GM12864 (cell line): ENCODE data around the gene ABCA1.

Experiments used
- DNase-seq: peaks from one replicate; pipeline ENCODE4 v3.0.0-alpha.2; 2011; ENCODE audit warnings: low read depth
- H3K4me3 ChIP-seq: 2 replicates; pipeline ENCODE4 v1.5.1; 2011; ENCODE audit warnings: mild to moderate bottlenecking, low read depth, low read length, control low read depth
- TF ChIP-seq, protein P1 (sequence below): IDR thresholded peaks from 2 replicates; pipeline ENCODE4 v1.5.1; 2011; ENCODE audit warnings: low read depth, mild to moderate bottlenecking, moderate library complexity, low read length, control low read depth, inconsistent platforms; ENCODE audit errors: missing control alignments

ABCA1 gene

GRCh38 chr9:104972242-104972866 lies 44.4 kb upstream of the ABCA1 start:
- no peak for DNase-seq
- TF ChIP-seq, protein P1, sequence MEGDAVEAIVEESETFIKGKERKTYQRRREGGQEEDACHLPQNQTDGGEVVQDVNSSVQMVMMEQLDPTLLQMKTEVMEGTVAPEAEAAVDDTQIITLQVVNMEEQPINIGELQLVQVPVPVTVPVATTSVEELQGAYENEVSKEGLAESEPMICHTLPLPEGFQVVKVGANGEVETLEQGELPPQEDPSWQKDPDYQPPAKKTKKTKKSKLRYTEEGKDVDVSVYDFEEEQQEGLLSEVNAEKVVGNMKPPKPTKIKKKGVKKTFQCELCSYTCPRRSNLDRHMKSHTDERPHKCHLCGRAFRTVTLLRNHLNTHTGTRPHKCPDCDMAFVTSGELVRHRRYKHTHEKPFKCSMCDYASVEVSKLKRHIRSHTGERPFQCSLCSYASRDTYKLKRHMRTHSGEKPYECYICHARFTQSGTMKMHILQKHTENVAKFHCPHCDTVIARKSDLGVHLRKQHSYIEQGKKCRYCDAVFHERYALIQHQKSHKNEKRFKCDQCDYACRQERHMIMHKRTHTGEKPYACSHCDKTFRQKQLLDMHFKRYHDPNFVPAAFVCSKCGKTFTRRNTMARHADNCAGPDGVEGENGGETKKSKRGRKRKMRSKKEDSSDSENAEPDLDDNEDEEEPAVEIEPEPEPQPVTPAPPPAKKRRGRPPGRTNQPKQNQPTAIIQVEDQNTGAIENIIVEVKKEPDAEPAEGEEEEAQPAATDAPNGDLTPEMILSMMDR = no peak
- H3K4me3 ChIP-seq = no peak overlapping the region

- H3K4me3 ChIP-seq = no peak overlapping the region
- DNase-seq = no peak
- TF ChIP-seq, protein P1 = no peak
Observed at GRCh38 chr9:104971511-104971910, 43.6 kb upstream of the ABCA1 start.

- TF ChIP-seq, protein P1 = no peak
- DNase-seq = no peak
- H3K4me3 ChIP-seq = no peak overlapping the region
Observed at GRCh38 chr9:104970271-104970987, 42.5 kb upstream of the ABCA1 start.

DNA sequence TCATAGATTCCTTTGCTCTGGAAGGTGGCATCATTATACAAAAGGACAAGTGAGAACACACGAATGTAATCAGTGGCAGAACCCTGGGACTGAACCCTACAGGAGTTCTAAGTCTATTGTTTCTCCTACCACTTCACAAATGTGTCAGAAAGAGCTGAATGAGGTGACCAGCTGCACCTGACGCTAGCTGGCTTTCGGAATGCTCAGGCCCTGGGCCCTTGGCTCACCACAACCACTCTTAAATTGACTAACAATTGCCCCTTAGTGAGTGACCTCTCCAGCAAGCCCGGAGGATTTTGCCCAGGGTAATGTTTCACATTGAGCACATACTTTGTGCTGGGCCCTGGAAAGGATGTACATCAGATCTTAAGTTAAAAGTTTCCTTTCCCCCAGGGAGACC lies 41.2 kb upstream of the ABCA1 start:
- DNase-seq = no peak
- H3K4me3 ChIP-seq = no peak overlapping the region
- TF ChIP-seq, protein P1 = no peak

- TF ChIP-seq, protein P1 = no peak
- peak overlapping the region; percentile 62 for H3K4me3 ChIP-seq
- peak; percentile 25 for DNase-seq
Observed at GRCh38 chr9:104968025-104968982, 40.3 kb upstream of the ABCA1 start.

DNA sequence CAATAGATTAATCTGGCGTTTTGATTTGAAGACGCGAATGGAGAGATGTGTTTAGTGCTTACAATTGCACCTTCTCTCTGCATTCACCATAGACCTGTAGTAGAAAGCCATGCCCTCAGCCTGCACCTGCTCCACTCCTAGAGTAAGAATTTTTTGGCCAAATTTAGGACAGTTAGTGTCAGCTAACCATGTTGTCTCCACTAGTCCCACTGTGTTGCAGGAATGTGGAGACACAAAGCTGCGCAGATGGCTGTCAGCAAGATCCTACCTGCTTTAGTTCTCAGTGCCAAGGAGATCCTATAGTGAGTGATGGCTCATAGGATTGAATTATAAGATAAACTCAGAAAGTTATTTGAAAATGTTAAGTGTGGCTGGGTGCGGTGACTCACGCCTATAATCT lies 35.1 kb upstream of the ABCA1 start:
- TF ChIP-seq, protein P1 = no peak
- DNase-seq = no peak
- H3K4me3 ChIP-seq = no peak overlapping the region
